H9 (cell line): ENCODE data around the gene ACTR8. TPM values are rescaled to one million over a fixed set of nuclear protein-coding genes. Genes with fewer than 3 reads are reported as not detected.

Source experiments
- DNase-seq: peaks from one replicate; pipeline ENCODE4 v3.0.0-alpha.2; 2017
- H2AFZ ChIP-seq: one replicate; pipeline ENCODE4 v1.6.1; 2013; ENCODE audit warnings: mild to moderate bottlenecking, low read length, control low read depth, moderate library complexity
- H2AK5ac ChIP-seq: 2 replicates; pipeline ENCODE4 v1.6.1; 2013; ENCODE audit warnings: low read length, control low read depth, mixed read lengths; ENCODE audit not compliant: insufficient read length
- H2BK120ac ChIP-seq: one replicate; pipeline ENCODE4 v1.6.1; 2013; ENCODE audit warnings: low read depth, mild to moderate bottlenecking, low read length, control low read depth, inconsistent platforms; ENCODE audit not compliant: poor library complexity, severe bottlenecking
- H2BK12ac ChIP-seq: 2 replicates; pipeline ENCODE4 v1.6.1; 2013; ENCODE audit warnings: low read length, control low read depth, mixed read lengths, low read depth; ENCODE audit not compliant: insufficient read length
- H2BK15ac ChIP-seq: 2 replicates; pipeline ENCODE4 v1.6.1; 2013; ENCODE audit warnings: low read depth, low read length, control low read depth
- H2BK20ac ChIP-seq: one replicate; pipeline ENCODE4 v1.6.1; 2013; ENCODE audit warnings: low read depth, mild to moderate bottlenecking, low read length, control low read depth, inconsistent platforms; ENCODE audit not compliant: poor library complexity, severe bottlenecking
- H2BK5ac ChIP-seq: 2 replicates; pipeline ENCODE4 v1.6.1; 2013; ENCODE audit warnings: low read length, control low read depth, mixed read lengths; ENCODE audit not compliant: insufficient read length
- H3K14ac ChIP-seq: 2 replicates; pipeline ENCODE4 v1.6.1; 2013; ENCODE audit warnings: low read length, control low read depth; ENCODE audit not compliant: insufficient read depth
- H3K18ac ChIP-seq: 2 replicates; pipeline ENCODE4 v1.6.1; 2013; ENCODE audit warnings: low read depth, mild to moderate bottlenecking, mixed read lengths, low read length, control low read depth; ENCODE audit not compliant: insufficient read length
- H3K23ac ChIP-seq: 2 replicates; pipeline ENCODE4 v1.6.1; 2013; ENCODE audit warnings: low read length, control low read depth, mixed read lengths, low read depth; ENCODE audit not compliant: insufficient read length
- H3K23me2 ChIP-seq: 2 replicates; pipeline ENCODE4 v1.6.1; 2013; ENCODE audit warnings: low read depth, mild to moderate bottlenecking, mixed read lengths, low read length, control low read depth; ENCODE audit not compliant: insufficient read length, poor library complexity, severe bottlenecking
- H3K27ac ChIP-seq: 2 replicates; pipeline ENCODE4 v1.5.1; 2013; ENCODE audit warnings: low read length, control low read depth, mixed read lengths, low read depth; ENCODE audit not compliant: insufficient read length
- H3K27me3 ChIP-seq: 2 replicates; pipeline ENCODE4 v1.6.1; 2013; ENCODE audit warnings: low read length, control low read depth, inconsistent platforms; ENCODE audit not compliant: insufficient read depth
- H3K4ac ChIP-seq: 2 replicates; pipeline ENCODE4 v1.6.1; 2013; ENCODE audit warnings: low read depth, mild to moderate bottlenecking, control low read depth, inconsistent platforms, low read length, moderate library complexity
- H3K4me1 ChIP-seq: 2 replicates; pipeline ENCODE4 v1.6.1; 2013; ENCODE audit warnings: low read length, control low read depth, inconsistent platforms; ENCODE audit not compliant: insufficient read depth
- H3K4me2 ChIP-seq: 2 replicates; pipeline ENCODE4 v1.6.1; 2013; ENCODE audit warnings: low read length, control low read depth, mixed read lengths; ENCODE audit not compliant: insufficient read length, insufficient read depth
- H3K56ac ChIP-seq: 2 replicates; pipeline ENCODE4 v1.6.1; 2013; ENCODE audit warnings: low read depth, mild to moderate bottlenecking, mixed read lengths, low read length, control low read depth; ENCODE audit not compliant: insufficient read length
- H3K79me1 ChIP-seq: 2 replicates; pipeline ENCODE4 v1.6.1; 2013; ENCODE audit warnings: low read depth, mild to moderate bottlenecking, moderate library complexity, low read length, control low read depth, inconsistent platforms; ENCODE audit not compliant: insufficient read depth, poor library complexity, severe bottlenecking
- H3K79me2 ChIP-seq: 2 replicates; pipeline ENCODE4 v1.6.1; 2013; ENCODE audit warnings: low read length, control low read depth, inconsistent platforms; ENCODE audit not compliant: insufficient read depth
- H3K9ac ChIP-seq: 2 replicates; pipeline ENCODE4 v1.6.1; 2013; ENCODE audit warnings: low read length, control low read depth, mixed read lengths; ENCODE audit not compliant: insufficient read length; ENCODE audit errors: extremely low read depth
- H3K9me3 ChIP-seq: one replicate; pipeline ENCODE4 v1.6.1; 2013; ENCODE audit warnings: low read depth, low read length, inconsistent platforms; ENCODE audit not compliant: control insufficient read depth
- H3T11ph ChIP-seq: one replicate; pipeline ENCODE4 v1.6.1; 2013; ENCODE audit warnings: mild to moderate bottlenecking, low read length, control low read depth, inconsistent platforms
- H4K20me1 ChIP-seq: one replicate; pipeline ENCODE4 v1.6.1; 2013; ENCODE audit not compliant: control insufficient read depth, insufficient read length, insufficient read depth
- H4K5ac ChIP-seq: 2 replicates; pipeline ENCODE4 v1.6.1; 2013; ENCODE audit warnings: low read depth, mild to moderate bottlenecking, mixed read lengths, low read length, control low read depth; ENCODE audit not compliant: insufficient read length
- H4K8ac ChIP-seq: replicated peaks from 2 replicates; pipeline ENCODE4 v1.6.1; 2013; ENCODE audit warnings: low read length, control low read depth, mixed read lengths, low read depth; ENCODE audit not compliant: insufficient read length
- H4K91ac ChIP-seq: 2 replicates; pipeline ENCODE4 v1.6.1; 2013; ENCODE audit warnings: low read depth, mild to moderate bottlenecking, moderate library complexity, mixed read lengths, low read length, control low read depth; ENCODE audit not compliant: insufficient read length
- H3K27ac Mint-ChIP-seq, 3 experiments: 2 replicates in 2 of 3; 3 replicates in 1 of 3; pipeline ENCODE4 v1.8.0; 2020 to 2021; ENCODE audit warnings: mixed read lengths in 3 of 3, mild to moderate bottlenecking in 1 of 3, moderate library complexity in 1 of 3
- H3K27me3 Mint-ChIP-seq: 2 replicates; pipeline ENCODE4 v1.8.0; 2021; ENCODE audit warnings: low read depth, mild to moderate bottlenecking, moderate library complexity, mixed read lengths
- H3K36me3 Mint-ChIP-seq, 3 experiments: 2 replicates in 2 of 3; 3 replicates in 1 of 3; pipeline ENCODE4 v1.8.0; 2020 to 2021; ENCODE audit warnings: low read depth in 3 of 3, mixed read lengths in 3 of 3; ENCODE audit not compliant: insufficient read depth in 1 of 3
- H3K4me1 Mint-ChIP-seq, 2 experiments: 2 replicates each; pipeline ENCODE4 v1.8.0; 2020; ENCODE audit warnings: mixed read lengths in 2 of 2
- H3K4me3 Mint-ChIP-seq, 2 experiments: 2 replicates in 1 of 2; 3 replicates in 1 of 2; pipeline ENCODE4 v1.8.0; 2020 to 2021; ENCODE audit warnings: mild to moderate bottlenecking in 2 of 2, mixed read lengths in 2 of 2, moderate library complexity in 1 of 2
- H3K9me3 Mint-ChIP-seq, 2 experiments: 2 replicates in 1 of 2; 3 replicates in 1 of 2; pipeline ENCODE4 v1.8.0; 2020; ENCODE audit warnings: mild to moderate bottlenecking in 2 of 2, mixed read lengths in 2 of 2, moderate library complexity in 1 of 2
- WGBS: extraction: QIAGEN DNeasy Blood & Tissue Kit; methylation state at CpG from one replicate; pipeline ENCODE4 v1.1.7; 2013; ENCODE audit warnings: missing lambda C conversion rate, low lambda C conversion rate, mixed read lengths; ENCODE audit not compliant: insufficient read length; ENCODE audit errors: extremely low coverage; 5-methylcytosine and 5-hydroxymethylcytosine counted together
- total RNA-seq: library from RNA; stranded (reverse); gene quantifications from 2 replicates; pipeline ENCODE4 v1.2.1, GENCODE V29; 2021
- TF ChIP-seq, protein P1 (sequence below): fragments of 200-600 bp; sonication (generic); conservative IDR thresholded peaks from 3 replicates; pipeline ENCODE4 v1.8.0; 2021; ENCODE audit warnings: antibody characterized with exemption, mild to moderate bottlenecking

The ACTR8 gene
- total RNA-seq, 1 experiment from 2014 or later: 39.2 TPM

DNA sequence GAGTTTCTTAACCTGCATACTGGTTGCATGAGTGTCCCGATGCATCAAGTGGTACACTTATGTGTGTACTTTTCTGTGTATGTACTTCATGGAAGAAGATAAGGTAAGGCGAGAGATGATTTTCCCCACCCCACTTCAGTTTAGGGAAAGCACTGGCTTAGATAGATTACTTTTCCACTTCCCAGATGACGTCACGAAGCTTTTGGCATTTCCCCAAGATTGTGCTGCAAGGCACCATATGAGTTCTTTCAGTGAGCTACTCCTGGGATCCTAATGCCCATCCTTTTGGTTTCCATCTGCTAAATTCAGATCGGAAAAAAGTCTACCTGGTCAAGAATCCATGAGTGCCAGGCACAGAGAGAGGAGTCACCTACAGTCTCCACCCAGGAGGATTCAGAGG, 31.1 kb downstream of the ACTR8 start:
- H3K79me1 ChIP-seq: no peaks in the 10 kb centered on the region
- H3K36me3 Mint-ChIP-seq: peaks cover 0 to 6% (median 0%) of the 10 kb centered on the region in 3 experiments; a peak in 1 of 7 replicates
- H3K4me1 Mint-ChIP-seq: peaks cover 0 to 6% of the 10 kb centered on the region in 2 experiments; a peak in 2 of 4 replicates
- no peak overlapping the region for H2BK120ac ChIP-seq
- no CpG with 5 or more reads among the region's 5 CpGs for WGBS
- no peaks in the 10 kb centered on the region; a peak in 1 of 5 replicates for H3K9me3 Mint-ChIP-seq
- peaks cover 4% of the 10 kb centered on the region for H3K23me2 ChIP-seq
- H2BK12ac ChIP-seq: no peak overlapping the region
- DNase-seq: no peak
- no peak overlapping the region for H3K4ac ChIP-seq
- no peak overlapping the region for H3K14ac ChIP-seq
- no peak overlapping the region for H3K9ac ChIP-seq
- no peak overlapping the region for H3K4me2 ChIP-seq
- no peak overlapping the region for H3K4me3 Mint-ChIP-seq
- no peak overlapping the region for H2AFZ ChIP-seq
- H4K8ac ChIP-seq: no peak overlapping the region
- H2BK5ac ChIP-seq: no peak overlapping the region
- no peak overlapping the region for H3K27ac ChIP-seq
- no peak overlapping the region for H3K27ac Mint-ChIP-seq
- H2BK15ac ChIP-seq: no peak overlapping the region
- no peaks in the 10 kb centered on the region for H3K79me2 ChIP-seq
- no peak overlapping the region for H2BK20ac ChIP-seq
- H3K27me3 Mint-ChIP-seq: peaks cover 20% of the 10 kb centered on the region
- no peak overlapping the region for H3T11ph ChIP-seq
- no peaks in the 10 kb centered on the region for H4K20me1 ChIP-seq
- H2AK5ac ChIP-seq: no peak overlapping the region
- peaks cover 9% of the 10 kb centered on the region for H3K27me3 ChIP-seq
- H4K5ac ChIP-seq: no peak overlapping the region
- H3K23ac ChIP-seq: no peak overlapping the region
- H4K91ac ChIP-seq: no peak overlapping the region
- no peak overlapping the region for H3K56ac ChIP-seq
- H3K9me3 ChIP-seq: no peaks in the 10 kb centered on the region
- TF ChIP-seq, protein P1, sequence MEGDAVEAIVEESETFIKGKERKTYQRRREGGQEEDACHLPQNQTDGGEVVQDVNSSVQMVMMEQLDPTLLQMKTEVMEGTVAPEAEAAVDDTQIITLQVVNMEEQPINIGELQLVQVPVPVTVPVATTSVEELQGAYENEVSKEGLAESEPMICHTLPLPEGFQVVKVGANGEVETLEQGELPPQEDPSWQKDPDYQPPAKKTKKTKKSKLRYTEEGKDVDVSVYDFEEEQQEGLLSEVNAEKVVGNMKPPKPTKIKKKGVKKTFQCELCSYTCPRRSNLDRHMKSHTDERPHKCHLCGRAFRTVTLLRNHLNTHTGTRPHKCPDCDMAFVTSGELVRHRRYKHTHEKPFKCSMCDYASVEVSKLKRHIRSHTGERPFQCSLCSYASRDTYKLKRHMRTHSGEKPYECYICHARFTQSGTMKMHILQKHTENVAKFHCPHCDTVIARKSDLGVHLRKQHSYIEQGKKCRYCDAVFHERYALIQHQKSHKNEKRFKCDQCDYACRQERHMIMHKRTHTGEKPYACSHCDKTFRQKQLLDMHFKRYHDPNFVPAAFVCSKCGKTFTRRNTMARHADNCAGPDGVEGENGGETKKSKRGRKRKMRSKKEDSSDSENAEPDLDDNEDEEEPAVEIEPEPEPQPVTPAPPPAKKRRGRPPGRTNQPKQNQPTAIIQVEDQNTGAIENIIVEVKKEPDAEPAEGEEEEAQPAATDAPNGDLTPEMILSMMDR: no peak
- H3K4me1 ChIP-seq: no peaks in the 10 kb centered on the region; the same call in 1 of the 2 replicates
- no peak overlapping the region for H3K18ac ChIP-seq
